ENCODE results near the gene ARHGEF26. TPM values are rescaled to one million over a fixed set of nuclear protein-coding genes. Genes with fewer than 3 reads are reported as not detected.

ARHGEF26 gene
- polyA plus RNA-seq, 3 donors = 0.05 TPM; not detected in 2

GRCh38 chr3:154144825-154145465, 23.8 kb downstream of the ARHGEF26 start:
- Histone ChIP-seq H3K36me3 (replicated peaks in 1 of 2; ENCODE audit: control insufficient read depth in 1 of 2, insufficient read depth in 2 of 2, low read length in 2 of 2) (no peaks in the 10 kb centered on the region), H4K20me1 (ENCODE audit: insufficient read depth, low read length) (no peaks in the 10 kb centered on the region), H3K79me2 (ENCODE audit: insufficient read depth, low read length) (no peaks in the 10 kb centered on the region), H3K9me3 (replicated peaks in 1 of 2; ENCODE audit: control insufficient read depth in 1 of 2, insufficient read depth in 1 of 2, low read length in 2 of 2) (no peaks in the 10 kb centered on the region), H3K4me2 (replicated peaks; ENCODE audit: extremely low read depth, low read length, poor library complexity, severe bottlenecking) (no peak overlapping the region), H3K4me1 (ENCODE audit: control insufficient read depth in 1 of 2, insufficient read depth in 2 of 2, low read length in 2 of 2) (no peaks in the 10 kb centered on the region), H3K4me3 (replicated peaks in 1 of 3; ENCODE audit: low read depth in 2 of 3, low read length in 3 of 3) (no peak overlapping the region), H3K9ac (ENCODE audit: insufficient read depth, low read length, poor library complexity, severe bottlenecking) (no peak overlapping the region), H3K27ac (ENCODE audit: low read depth in 1 of 2, low read length in 2 of 2) (no peak overlapping the region), H3K27me3 (ENCODE audit: control insufficient read depth in 2 of 2, insufficient read depth in 2 of 2, low read length in 2 of 2) (no peaks in the 10 kb centered on the region), H2AFZ (ENCODE audit: insufficient read depth, low read depth, low read length, poor library complexity, severe bottlenecking) (no peak overlapping the region)
- Mint-ChIP-seq H3K27me3 (ENCODE audit: low read depth in 3 of 3) (peaks cover 0 to 3% (median 2%) of the 10 kb centered on the region in 3 donors), H3K4me1 (no peaks in the 10 kb centered on the region), H3K27ac (no peak overlapping the region), H3K9me3 (no peaks in the 10 kb centered on the region), H3K4me3 (no peak overlapping the region), H3K36me3 (no peaks in the 10 kb centered on the region)
- no CpG with 5 or more reads among the region's 1 CpG for WGBS (ENCODE audit: insufficient coverage)
- no peak for DNase-seq
- intact Hi-C loops (cut with micrococcal nuclease) = no loop called here
- TF ChIP-seq, protein P1, sequence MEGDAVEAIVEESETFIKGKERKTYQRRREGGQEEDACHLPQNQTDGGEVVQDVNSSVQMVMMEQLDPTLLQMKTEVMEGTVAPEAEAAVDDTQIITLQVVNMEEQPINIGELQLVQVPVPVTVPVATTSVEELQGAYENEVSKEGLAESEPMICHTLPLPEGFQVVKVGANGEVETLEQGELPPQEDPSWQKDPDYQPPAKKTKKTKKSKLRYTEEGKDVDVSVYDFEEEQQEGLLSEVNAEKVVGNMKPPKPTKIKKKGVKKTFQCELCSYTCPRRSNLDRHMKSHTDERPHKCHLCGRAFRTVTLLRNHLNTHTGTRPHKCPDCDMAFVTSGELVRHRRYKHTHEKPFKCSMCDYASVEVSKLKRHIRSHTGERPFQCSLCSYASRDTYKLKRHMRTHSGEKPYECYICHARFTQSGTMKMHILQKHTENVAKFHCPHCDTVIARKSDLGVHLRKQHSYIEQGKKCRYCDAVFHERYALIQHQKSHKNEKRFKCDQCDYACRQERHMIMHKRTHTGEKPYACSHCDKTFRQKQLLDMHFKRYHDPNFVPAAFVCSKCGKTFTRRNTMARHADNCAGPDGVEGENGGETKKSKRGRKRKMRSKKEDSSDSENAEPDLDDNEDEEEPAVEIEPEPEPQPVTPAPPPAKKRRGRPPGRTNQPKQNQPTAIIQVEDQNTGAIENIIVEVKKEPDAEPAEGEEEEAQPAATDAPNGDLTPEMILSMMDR (IDR thresholded peaks at IDR 0.05) = no peak

GRCh38 chr3:154148541-154148940, 27.4 kb downstream of the ARHGEF26 start:
- H3K27ac ChIP-seq (ENCODE audit: low read depth in 1 of 2, low read length in 2 of 2) = no peak overlapping the region
- no peak overlapping the region for H3K4me3 Mint-ChIP-seq
- H3K4me1 ChIP-seq (ENCODE audit: control insufficient read depth in 1 of 2, insufficient read depth in 2 of 2, low read length in 2 of 2) = no peaks in the 10 kb centered on the region
- no peaks in the 10 kb centered on the region for H3K9me3 ChIP-seq (replicated peaks in 1 of 2; ENCODE audit: control insufficient read depth in 1 of 2, insufficient read depth in 1 of 2, low read length in 2 of 2)
- TF ChIP-seq, protein P1 (IDR thresholded peaks at IDR 0.05) = no peak
- no peak for DNase-seq
- H3K4me2 ChIP-seq (replicated peaks; ENCODE audit: extremely low read depth, low read length, poor library complexity, severe bottlenecking) = no peak overlapping the region
- H3K79me2 ChIP-seq (ENCODE audit: insufficient read depth, low read length) = no peaks in the 10 kb centered on the region
- no peak overlapping the region for H2AFZ ChIP-seq (ENCODE audit: insufficient read depth, low read depth, low read length, poor library complexity, severe bottlenecking)
- no peak overlapping the region for H3K4me3 ChIP-seq (replicated peaks in 1 of 3; ENCODE audit: low read depth in 2 of 3, low read length in 3 of 3)
- no peak overlapping the region for H3K9ac ChIP-seq (ENCODE audit: insufficient read depth, low read length, poor library complexity, severe bottlenecking)
- H3K9me3 Mint-ChIP-seq = no peaks in the 10 kb centered on the region
- no peaks in the 10 kb centered on the region for H4K20me1 ChIP-seq (ENCODE audit: insufficient read depth, low read length)
- H3K36me3 Mint-ChIP-seq = no peaks in the 10 kb centered on the region
- no peaks in the 10 kb centered on the region for H3K27me3 ChIP-seq (ENCODE audit: control insufficient read depth in 2 of 2, insufficient read depth in 2 of 2, low read length in 2 of 2)
- H3K36me3 ChIP-seq (replicated peaks in 1 of 2; ENCODE audit: control insufficient read depth in 1 of 2, insufficient read depth in 2 of 2, low read length in 2 of 2) = no peaks in the 10 kb centered on the region
- 83% methylated on average over 1 of the region's 1 CpG for WGBS (ENCODE audit: insufficient coverage)
- no peak overlapping the region for H3K27ac Mint-ChIP-seq
- intact Hi-C loops (cut with micrococcal nuclease) = no loop called here
- no peaks in the 10 kb centered on the region for H3K4me1 Mint-ChIP-seq
- H3K27me3 Mint-ChIP-seq (ENCODE audit: low read depth in 3 of 3) = no peaks in the 10 kb centered on the region
